ENCODE data around the gene LTA.
A peak's percentile ranks its signal among the peaks of the same experiment; 100 is the strongest.
"Not testable (repeated sequence)": the region's sequence is repeated elsewhere in the genome, so short reads cannot be mapped to it uniquely, and the experiment has no call there.

The LTA gene

GRCh38 chr6:31547727-31548543 is 24.2 kb upstream of the LTA start:
- H3K18ac ChIP-seq (ENCODE audit: low read depth in 1 of 2, low read length in 2 of 2): peak overlapping the region; percentile 52 to 55
- no peaks in the 10 kb centered on the region for H3K27me3 ChIP-seq (ENCODE audit: control insufficient read depth in 1 of 2, insufficient read depth in 1 of 2, low read length in 2 of 2)
- peak overlapping the region; percentile 60 for H2BK15ac ChIP-seq (ENCODE audit: low read depth, poor library complexity, severe bottlenecking)
- peak overlapping the region; percentile 44 to 77 for H3K4me3 ChIP-seq (ENCODE audit: insufficient read depth in 1 of 2, low read depth in 1 of 2, low read length in 2 of 2)
- H3K4me2 ChIP-seq (ENCODE audit: low read length, poor library complexity, severe bottlenecking): peak overlapping the region; percentile 53
- peak overlapping the region; percentile 52 for H2BK120ac ChIP-seq (ENCODE audit: low read depth, low read length)
- no peak overlapping the region for H2BK5ac ChIP-seq (ENCODE audit: low read depth, low read length, poor library complexity, severe bottlenecking)
- H3K27ac ChIP-seq (ENCODE audit: low read length, poor library complexity, severe bottlenecking): no peak overlapping the region
- peak overlapping the region; percentile 5 to 92 for H3K4ac ChIP-seq (ENCODE audit: low read depth in 1 of 2, low read length in 2 of 2)
- peak overlapping the region; percentile 98 for H4K8ac ChIP-seq (ENCODE audit: low read length)
- H3K4me1 ChIP-seq (ENCODE audit: control insufficient read depth, insufficient read depth, low read depth, low read length): peaks cover 13% of the 10 kb centered on the region
- H3K9ac ChIP-seq (ENCODE audit: low read length): peak overlapping the region; percentile 95
- peak overlapping the region; percentile 57 to 75 for H2BK12ac ChIP-seq (ENCODE audit: low read length in 2 of 2)
- peaks cover 22 to 34% of the 10 kb centered on the region in 2 experiments for H3K36me3 ChIP-seq (ENCODE audit: control insufficient read depth in 1 of 2, insufficient read depth in 2 of 2, low read depth in 1 of 2, low read length in 2 of 2)
- WGBS: 91% methylated on average over 21 of the region's 24 CpGs
- H2AK5ac ChIP-seq (ENCODE audit: low read length, severe bottlenecking): peak overlapping the region; percentile 54
- H3K14ac ChIP-seq (ENCODE audit: low read length in 2 of 2): no peak overlapping the region
- no peaks in the 10 kb centered on the region for H3K9me3 ChIP-seq (ENCODE audit: control insufficient read depth, low read length)
- H3K23ac ChIP-seq (ENCODE audit: low read length in 2 of 2): no peak overlapping the region
- peaks cover 34% of the 10 kb centered on the region for H3K79me1 ChIP-seq (replicated peaks; ENCODE audit: low read length, poor library complexity, severe bottlenecking)
- H4K91ac ChIP-seq (ENCODE audit: low read length): peak overlapping the region; percentile 96
- H2AFZ ChIP-seq (ENCODE audit: low read depth, low read length): no peak overlapping the region
- no peak for DNase-seq

GRCh38 chr6:31548544-31548873 is 23.6 kb upstream of the LTA start:
- Histone ChIP-seq H2AK5ac (ENCODE audit: low read length, severe bottlenecking) (no peak overlapping the region), H2BK15ac (ENCODE audit: low read depth, poor library complexity, severe bottlenecking) (no peak overlapping the region), H3K4me3 (ENCODE audit: insufficient read depth in 1 of 2, low read depth in 1 of 2, low read length in 2 of 2) (peak overlapping the region in 1 of 2 experiments; percentile 77), H4K8ac (ENCODE audit: low read length) (peak overlapping the region; percentile 98), H3K4me1 (ENCODE audit: control insufficient read depth, insufficient read depth, low read depth, low read length) (peaks cover 13% of the 10 kb centered on the region), H3K9me3 (ENCODE audit: control insufficient read depth, low read length) (no peaks in the 10 kb centered on the region), H3K9ac (ENCODE audit: low read length) (peak overlapping the region; percentile 95), H3K4me2 (ENCODE audit: low read length, poor library complexity, severe bottlenecking) (no peak overlapping the region), H2BK5ac (ENCODE audit: low read depth, low read length, poor library complexity, severe bottlenecking) (no peak overlapping the region), H2AFZ (ENCODE audit: low read depth, low read length) (no peak overlapping the region), H3K14ac (ENCODE audit: low read length in 2 of 2) (no peak overlapping the region), H2BK12ac (ENCODE audit: low read length in 2 of 2) (no peak overlapping the region), H3K36me3 (ENCODE audit: control insufficient read depth in 1 of 2, insufficient read depth in 2 of 2, low read depth in 1 of 2, low read length in 2 of 2) (peaks cover 22 to 34% of the 10 kb centered on the region in 2 experiments), H3K79me1 (replicated peaks; ENCODE audit: low read length, poor library complexity, severe bottlenecking) (peaks cover 33% of the 10 kb centered on the region), H3K27ac (ENCODE audit: low read length, poor library complexity, severe bottlenecking) (no peak overlapping the region), H3K23ac (ENCODE audit: low read length in 2 of 2) (no peak overlapping the region), H4K91ac (ENCODE audit: low read length) (peak overlapping the region; percentile 96), H3K27me3 (ENCODE audit: control insufficient read depth in 1 of 2, insufficient read depth in 1 of 2, low read length in 2 of 2) (no peaks in the 10 kb centered on the region), H3K18ac (ENCODE audit: low read depth in 1 of 2, low read length in 2 of 2) (no peak overlapping the region), H2BK120ac (ENCODE audit: low read depth, low read length) (no peak overlapping the region), H3K4ac (ENCODE audit: low read depth in 1 of 2, low read length in 2 of 2) (peak overlapping the region in 1 of 2 experiments; percentile 92)
- DNase-seq: no peak
- no CpG with 5 or more reads among the region's 2 CpGs for WGBS

- peaks cover 27 to 55% of the 10 kb centered on the region in 2 experiments for H3K36me3 ChIP-seq (ENCODE audit: control insufficient read depth in 1 of 2, insufficient read depth in 2 of 2, low read depth in 1 of 2, low read length in 2 of 2)
- H4K8ac ChIP-seq (ENCODE audit: low read length); H2AK5ac ChIP-seq (ENCODE audit: low read length, severe bottlenecking); H3K4me3 ChIP-seq (ENCODE audit: insufficient read depth in 1 of 2, low read depth in 1 of 2, low read length in 2 of 2); H2BK12ac ChIP-seq (ENCODE audit: low read length in 2 of 2); H3K4me2 ChIP-seq (ENCODE audit: low read length, poor library complexity, severe bottlenecking); H2BK5ac ChIP-seq (ENCODE audit: low read depth, low read length, poor library complexity, severe bottlenecking); H3K18ac ChIP-seq (ENCODE audit: low read depth in 1 of 2, low read length in 2 of 2); H3K4me1 ChIP-seq (ENCODE audit: control insufficient read depth, insufficient read depth, low read depth, low read length); H3K27me3 ChIP-seq (ENCODE audit: control insufficient read depth in 1 of 2, insufficient read depth in 1 of 2, low read length in 2 of 2); H3K14ac ChIP-seq (ENCODE audit: low read length in 2 of 2); H2BK120ac ChIP-seq (ENCODE audit: low read depth, low read length); H4K91ac ChIP-seq (ENCODE audit: low read length); H2BK15ac ChIP-seq (ENCODE audit: low read depth, poor library complexity, severe bottlenecking); H3K9me3 ChIP-seq (ENCODE audit: control insufficient read depth, low read length); H2AFZ ChIP-seq (ENCODE audit: low read depth, low read length); H3K4ac ChIP-seq (ENCODE audit: low read depth in 1 of 2, low read length in 2 of 2); H3K23ac ChIP-seq (ENCODE audit: low read length in 2 of 2); H3K27ac ChIP-seq (ENCODE audit: low read length, poor library complexity, severe bottlenecking): not testable (repeated sequence)
- peak overlapping the region; percentile 26 for H3K9ac ChIP-seq (ENCODE audit: low read length)
- DNase-seq: peak; percentile 83
- WGBS: 49% methylated on average over 5 of the region's 5 CpGs
- peaks cover 21% of the 10 kb centered on the region for H3K79me1 ChIP-seq (replicated peaks; ENCODE audit: low read length, poor library complexity, severe bottlenecking)
Measured at GRCh38 chr6:31551371-31551770, 20.7 kb upstream of the LTA start.

GRCh38 chr6:31556307-31556706 is 15.8 kb upstream of the LTA start:
- Histone ChIP-seq H4K8ac (ENCODE audit: low read length) (no peak overlapping the region), H3K4ac (ENCODE audit: low read depth in 1 of 2, low read length in 2 of 2) (no peak overlapping the region), H3K27ac (ENCODE audit: low read length, poor library complexity, severe bottlenecking) (no peak overlapping the region), H3K4me1 (ENCODE audit: control insufficient read depth, insufficient read depth, low read depth, low read length) (peaks cover 25% of the 10 kb centered on the region), H2BK120ac (ENCODE audit: low read depth, low read length) (no peak overlapping the region), H3K23ac (ENCODE audit: low read length in 2 of 2) (no peak overlapping the region), H2AFZ (ENCODE audit: low read depth, low read length) (no peak overlapping the region), H2BK15ac (ENCODE audit: low read depth, poor library complexity, severe bottlenecking) (no peak overlapping the region), H2AK5ac (ENCODE audit: low read length, severe bottlenecking) (no peak overlapping the region), H4K91ac (ENCODE audit: low read length) (no peak overlapping the region), H3K79me1 (replicated peaks; ENCODE audit: low read length, poor library complexity, severe bottlenecking) (peaks cover 24% of the 10 kb centered on the region), H2BK5ac (ENCODE audit: low read depth, low read length, poor library complexity, severe bottlenecking) (no peak overlapping the region), H2BK12ac (ENCODE audit: low read length in 2 of 2) (peak overlapping the region; percentile 12 to 38), H3K9ac (ENCODE audit: low read length) (no peak overlapping the region), H3K27me3 (ENCODE audit: control insufficient read depth in 1 of 2, insufficient read depth in 1 of 2, low read length in 2 of 2) (no peaks in the 10 kb centered on the region), H3K9me3 (ENCODE audit: control insufficient read depth, low read length) (no peaks in the 10 kb centered on the region), H3K4me3 (ENCODE audit: insufficient read depth in 1 of 2, low read depth in 1 of 2, low read length in 2 of 2) (no peak overlapping the region), H3K4me2 (ENCODE audit: low read length, poor library complexity, severe bottlenecking) (no peak overlapping the region), H3K18ac (ENCODE audit: low read depth in 1 of 2, low read length in 2 of 2) (no peak overlapping the region), H3K36me3 (ENCODE audit: control insufficient read depth in 1 of 2, insufficient read depth in 2 of 2, low read depth in 1 of 2, low read length in 2 of 2) (peaks cover 38 to 72% of the 10 kb centered on the region in 2 experiments), H3K14ac (ENCODE audit: low read length in 2 of 2) (no peak overlapping the region)
- WGBS: 97% methylated on average over 3 of the region's 3 CpGs
- no peak for DNase-seq
